GM19351 (cell line): ENCODE results near the gene PIP5KL1.
"Not testable (repeated sequence)": the region's sequence is repeated elsewhere in the genome, so short reads cannot be mapped to it uniquely, and the experiment has no call there.

ENCODE experiments used
- ATAC-seq: cut with Tn5 transposase; IDR thresholded peaks from one replicate; pipeline ENCODE4 v1.9.1; 2021; ENCODE audit warnings: mild to moderate bottlenecking, moderate library complexity; ENCODE audit not compliant: unreplicated experiment

The PIP5KL1 gene

GRCh38 chr9:127896395-127897192 is 34.0 kb downstream of the PIP5KL1 start:
- no peak for ATAC-seq

GRCh38 chr9:127895811-127896210 is 34.8 kb downstream of the PIP5KL1 start:
- no peak for ATAC-seq

- no peak for ATAC-seq
These were observed 37.2 kb downstream of the PIP5KL1 start for GRCh38 chr9:127893392-127893791.

GRCh38 chr9:127892831-127893230 is 37.7 kb downstream of the PIP5KL1 start:
- no peak for ATAC-seq

- no peak for ATAC-seq
These were observed 40.5 kb downstream of the PIP5KL1 start for GRCh38 chr9:127890053-127890452.

GRCh38 chr9:127887792-127888191 is 42.8 kb downstream of the PIP5KL1 start:
- ATAC-seq: no peak

GRCh38 chr9:127886401-127886972 is 44.1 kb downstream of the PIP5KL1 start:
- ATAC-seq: no peak

GRCh38 chr9:127885508-127886281 is 44.9 kb downstream of the PIP5KL1 start:
- no peak for ATAC-seq

GRCh38 chr9:127884976-127885490 is 45.5 kb downstream of the PIP5KL1 start:
- no peak for ATAC-seq

- ATAC-seq: no peak
These were observed 46.1 kb downstream of the PIP5KL1 start for GRCh38 chr9:127884427-127884911.

- ATAC-seq: no peak
These were observed 46.6 kb downstream of the PIP5KL1 start for GRCh38 chr9:127883959-127884358.

GRCh38 chr9:127881715-127882114 is 48.9 kb downstream of the PIP5KL1 start:
- ATAC-seq: not testable (repeated sequence)

GRCh38 chr9:127880143-127880542 is 50.4 kb downstream of the PIP5KL1 start:
- no peak for ATAC-seq

- ATAC-seq: no peak
These were observed 51.8 kb downstream of the PIP5KL1 start for GRCh38 chr9:127878652-127879390.

- ATAC-seq: no peak
These were observed 52.5 kb downstream of the PIP5KL1 start for GRCh38 chr9:127878001-127878651.

GRCh38 chr9:127877566-127877998 is 53.0 kb downstream of the PIP5KL1 start, which contains the start of gene AK1:
AK1 (minus strand) TSS chr9:127877675; CDS start chr9:127874617, 3,058 bp downstream.
- no peak for ATAC-seq

GRCh38 chr9:127876764-127877562 is 53.6 kb downstream of the PIP5KL1 start:
- ATAC-seq: no peak

- ATAC-seq: no peak
These were observed 54.4 kb downstream of the PIP5KL1 start for GRCh38 chr9:127876026-127876763.
